DMS153 treated with DMSO at 0.1 percent for 48 hours (cell line): ENCODE results near the gene RINL.

Experiments
- DNase-seq: peaks from one replicate; lab custom pipeline; 2025; ENCODE audit not compliant: unreplicated experiment; lab: John Stamatoyannopoulos, UW

The RINL gene

DNA sequence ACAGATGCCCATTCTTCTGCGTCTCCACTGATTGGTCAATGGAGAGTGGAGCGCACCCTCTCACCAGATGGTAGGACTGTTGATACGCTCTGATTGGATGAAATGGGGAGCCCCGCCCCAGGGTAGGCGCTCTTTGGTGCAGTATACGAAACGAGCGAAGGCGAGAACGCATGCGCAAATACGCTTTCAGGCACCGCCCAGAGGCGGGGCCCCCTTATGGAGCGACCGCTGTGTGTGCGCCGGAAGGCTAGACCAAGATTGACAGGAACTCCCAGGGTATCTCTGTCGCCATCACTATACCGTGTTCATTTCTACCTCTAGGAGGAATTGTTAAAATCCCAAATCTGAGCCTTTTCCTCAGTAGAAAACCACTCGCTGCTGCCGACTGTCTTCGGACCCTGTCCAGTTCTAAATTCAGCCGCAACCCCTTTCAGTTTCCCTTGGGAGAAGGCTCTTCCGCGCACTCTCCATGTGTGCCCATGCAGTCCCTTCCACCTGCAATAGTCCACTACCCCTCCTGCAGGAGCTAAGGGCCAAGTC is 27.6 kb downstream of the RINL start:
- no peak for DNase-seq

DNA sequence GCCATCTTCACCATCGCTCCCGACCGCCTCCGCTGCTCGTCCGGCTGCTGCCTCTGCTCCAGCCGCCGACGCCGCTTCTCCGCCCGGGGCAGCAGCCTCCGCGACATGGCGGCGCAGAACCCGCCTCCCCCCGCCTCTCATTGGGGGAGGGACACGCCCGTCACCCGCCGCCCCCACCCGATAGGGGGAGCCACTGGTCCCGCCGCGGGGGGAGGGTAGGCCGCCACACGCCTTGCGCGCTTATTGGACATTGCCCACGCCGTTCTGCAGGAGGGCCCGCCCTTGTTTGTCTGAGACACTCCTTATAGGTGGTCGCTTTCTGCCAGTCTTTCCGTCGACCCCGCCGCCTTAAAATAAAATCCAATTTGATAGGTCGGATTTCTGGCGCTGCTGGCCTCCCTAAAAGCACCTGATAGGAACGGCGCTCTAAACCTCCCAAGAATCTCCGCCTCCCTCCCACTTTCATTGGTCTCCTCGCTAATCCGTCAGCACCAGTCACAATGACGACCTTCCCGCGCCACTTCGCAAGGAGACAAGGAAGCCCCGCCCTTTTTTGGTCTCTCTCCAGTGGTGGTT is 28.1 kb downstream of the RINL start, which contains the start of gene HNRNPL:
Gene HNRNPL (minus strand): TSS at position 127 of the 576 bp plus-strand sequence. CDS start 20 bp downstream, at position 107.
- peak; percentile 100 for DNase-seq

DNA sequence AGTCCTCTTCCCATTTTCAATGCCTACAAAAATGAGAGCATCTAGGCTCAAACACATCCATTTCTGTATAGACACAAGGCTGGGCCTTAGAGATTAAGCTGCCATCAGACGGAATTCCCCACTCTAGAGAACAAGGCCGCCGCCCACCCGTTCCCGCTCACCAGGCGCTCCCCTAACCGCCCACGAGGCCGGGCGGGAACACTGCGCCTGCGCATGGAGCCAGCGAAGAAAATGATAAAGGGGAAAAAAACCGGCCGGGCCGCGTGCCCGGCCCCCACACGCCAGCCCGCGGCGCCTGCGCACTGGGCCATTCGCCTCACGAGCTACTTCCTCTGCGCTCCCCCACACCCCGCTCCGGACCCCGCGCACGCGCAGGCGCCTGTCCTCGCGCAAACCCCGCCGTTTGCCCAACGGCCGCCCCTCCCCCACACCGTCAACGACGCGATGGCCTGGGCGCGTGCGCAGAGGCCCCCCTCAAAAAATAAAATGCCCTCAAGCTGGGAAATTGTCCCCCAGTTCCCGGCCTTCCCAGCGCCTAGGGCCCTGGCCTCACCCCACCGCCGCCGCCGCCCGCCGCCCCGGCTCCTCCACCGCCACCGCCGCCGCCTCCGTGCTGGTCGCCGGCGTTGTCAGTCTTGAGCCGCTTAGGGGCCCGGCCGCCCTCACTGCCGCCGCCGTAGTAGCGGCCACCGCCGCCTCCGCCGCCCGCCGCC is 28.8 kb downstream of the RINL start:
- DNase-seq: peak; percentile 92

DNA sequence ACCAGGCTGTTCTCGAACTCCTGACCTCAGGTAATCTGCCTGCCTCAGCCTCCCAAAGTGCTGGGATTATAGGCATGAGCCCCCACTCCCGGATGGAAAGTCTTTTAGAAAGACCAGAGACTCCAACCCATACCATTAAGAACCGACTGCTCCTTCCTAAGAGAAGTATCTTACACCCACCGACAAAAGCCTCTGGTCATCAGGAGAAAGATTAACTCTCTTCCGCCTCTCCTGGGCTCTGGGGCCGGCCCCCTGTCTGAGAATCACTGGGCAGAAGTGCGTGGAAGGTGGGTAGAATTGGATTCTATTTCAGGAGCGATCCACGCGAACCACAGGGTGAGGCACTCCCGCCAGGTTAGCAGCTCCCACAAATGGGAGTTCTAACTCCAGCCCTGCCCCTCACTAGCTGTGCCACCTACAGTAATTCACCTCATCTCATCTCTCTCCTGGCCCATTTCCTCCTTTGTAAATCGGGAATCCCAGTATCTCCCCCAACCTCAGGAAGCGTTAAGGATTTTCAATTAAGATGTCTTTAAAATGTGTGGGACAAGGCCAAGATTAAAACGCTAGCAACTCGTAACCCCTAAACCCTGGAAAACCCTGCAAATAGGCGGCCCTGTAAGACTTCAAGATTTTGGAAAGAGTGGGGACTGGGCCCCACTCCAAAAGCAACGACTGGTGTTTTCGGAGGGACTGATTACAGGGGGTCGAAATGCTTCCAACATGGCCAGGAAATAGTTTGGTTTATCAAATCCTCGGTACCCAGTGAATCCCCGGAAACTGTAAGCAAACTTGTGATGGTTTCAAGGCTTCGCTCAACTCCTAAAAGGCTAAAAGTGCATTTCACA is 29.6 kb downstream of the RINL start:
- no peak for DNase-seq

DNA sequence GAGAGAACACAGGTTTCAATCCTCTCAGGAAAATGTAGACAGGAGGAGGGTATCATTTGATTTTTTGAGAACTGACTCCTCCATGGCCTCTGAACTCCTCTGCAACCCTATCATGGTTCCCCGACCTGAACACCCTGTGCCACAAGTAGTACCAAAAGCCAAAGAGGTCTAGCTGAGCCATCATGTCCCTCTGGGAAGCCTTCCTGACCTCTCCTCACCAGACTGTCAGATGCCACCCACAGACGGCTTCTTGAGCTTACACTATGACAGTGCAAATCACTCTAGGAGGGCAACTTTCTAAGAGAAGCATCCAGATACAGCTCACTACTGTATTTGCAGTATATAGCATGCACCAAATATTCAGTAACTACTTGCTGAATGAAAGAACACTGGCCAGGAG is 32.0 kb downstream of the RINL start:
- DNase-seq: no peak

DNA sequence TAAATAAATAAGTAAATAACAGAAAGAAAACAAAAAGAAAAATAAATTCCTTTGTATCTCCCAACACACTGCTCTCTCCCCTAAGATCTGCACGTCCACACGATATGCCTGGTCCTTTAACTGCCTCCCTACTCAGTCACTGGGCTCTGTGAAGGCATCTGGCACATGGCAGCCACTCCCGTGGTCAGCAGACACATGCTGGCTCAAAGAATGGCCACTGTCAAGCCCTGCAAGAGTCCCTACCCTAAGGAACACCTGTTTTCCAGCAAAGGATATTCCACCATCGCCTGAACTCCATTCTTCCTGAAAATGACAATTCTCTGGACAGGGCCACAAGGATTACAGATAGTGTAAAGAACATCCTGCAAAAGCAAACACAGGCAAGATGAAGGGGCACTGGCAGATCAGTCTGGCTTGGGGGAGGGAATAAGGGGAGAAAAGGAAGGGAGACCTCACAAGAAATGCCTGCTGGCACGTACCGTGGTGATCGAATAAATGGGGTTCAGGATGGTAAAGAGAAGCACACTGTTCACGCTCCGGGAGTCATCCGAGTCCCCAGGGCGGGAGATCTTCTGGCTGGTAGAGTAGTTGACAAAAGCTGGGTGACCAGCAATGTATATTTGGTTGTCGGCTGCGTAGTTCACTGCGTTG is 32.6 kb downstream of the RINL start:
- no peak for DNase-seq

DNA sequence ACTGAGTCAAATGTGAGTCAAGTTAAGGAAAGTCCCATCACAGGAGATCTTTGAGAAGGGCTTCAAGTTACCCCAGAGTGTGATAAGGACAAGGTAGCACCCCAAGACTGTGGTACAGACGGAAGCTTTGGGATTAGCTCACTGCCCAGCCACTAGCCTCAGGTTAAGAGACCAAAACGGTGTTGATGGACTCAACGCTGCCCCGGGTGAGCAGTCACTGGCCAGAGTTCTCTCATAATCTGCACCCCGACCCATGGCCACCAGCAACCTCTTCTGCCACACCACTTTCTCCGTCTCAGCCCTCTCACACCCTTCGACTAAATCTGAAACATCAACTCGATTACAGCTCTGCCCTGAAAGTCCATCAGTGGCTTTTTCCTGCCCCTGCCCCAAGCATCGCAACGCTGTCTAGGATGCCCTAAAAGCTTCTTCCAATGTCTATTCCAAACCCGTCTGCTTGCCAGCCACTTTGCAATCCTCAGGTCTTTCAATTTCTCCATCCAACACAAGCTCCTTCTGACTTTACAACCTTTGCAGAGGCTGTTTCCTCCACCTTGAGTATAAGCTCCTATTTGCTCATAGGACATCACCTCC is 33.9 kb downstream of the RINL start:
- DNase-seq: no peak

DNA sequence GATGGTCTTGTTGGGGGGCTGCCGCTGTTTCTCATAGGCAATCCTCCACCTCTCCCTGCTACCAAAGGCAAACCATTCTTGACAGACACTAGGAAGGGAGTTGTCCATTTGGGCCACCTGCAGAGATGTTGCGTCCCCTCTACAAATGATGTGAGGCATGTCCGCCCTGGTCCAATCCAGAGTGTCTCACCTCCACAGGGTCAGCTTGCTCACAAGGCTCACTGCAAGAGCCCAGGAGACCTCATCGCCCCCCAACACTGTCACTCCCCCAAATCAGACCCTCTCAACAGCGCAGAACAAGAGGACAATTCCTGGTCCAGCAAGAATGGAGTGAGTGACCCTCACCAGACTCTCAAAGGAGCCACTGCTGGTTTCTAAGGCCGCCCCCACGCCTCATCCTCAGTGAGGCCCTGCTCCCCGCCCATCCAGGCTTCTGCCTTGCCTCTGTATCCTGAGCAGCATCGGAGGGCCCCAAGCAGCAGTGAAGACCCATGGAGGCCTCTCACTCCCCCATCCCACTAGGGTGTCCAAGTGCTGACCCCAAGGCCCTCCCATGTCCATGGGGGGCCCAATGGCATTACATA is 34.8 kb downstream of the RINL start:
- DNase-seq: no peak

DNA sequence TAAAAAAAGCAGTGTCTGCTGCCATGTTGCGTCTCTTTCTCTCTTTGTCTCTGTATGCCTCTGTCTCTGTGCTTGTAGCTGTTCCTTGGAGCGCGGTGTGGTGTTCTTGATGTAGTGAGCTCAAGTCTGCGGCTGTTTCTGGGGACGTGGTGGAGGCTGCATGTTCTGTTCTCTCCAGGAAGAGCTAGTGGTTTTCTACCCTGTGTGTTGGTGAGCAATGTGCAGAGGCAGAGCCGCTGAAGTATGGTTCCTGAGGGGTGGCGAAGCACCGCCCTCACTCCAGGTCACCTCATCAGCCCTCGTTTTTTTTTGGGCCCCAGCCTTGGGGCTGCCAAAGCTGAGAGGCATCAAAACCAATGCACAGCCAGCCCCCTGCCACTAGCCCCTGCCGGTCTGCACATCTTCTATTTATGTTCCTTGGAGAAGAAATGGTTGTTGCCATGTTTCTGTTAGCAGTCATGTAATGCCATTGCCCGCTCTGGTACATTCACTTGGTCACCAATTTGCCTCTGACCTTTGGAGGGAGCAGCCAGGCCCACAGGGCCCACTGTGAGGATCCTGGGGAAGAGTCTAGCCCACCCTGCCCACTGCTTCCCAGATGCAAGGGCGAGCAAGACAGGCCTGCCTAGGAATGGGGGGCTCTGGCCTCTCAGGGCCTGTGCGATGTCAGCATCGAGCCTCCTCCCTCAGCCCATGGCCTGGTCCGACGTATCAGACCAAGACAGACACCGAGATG is 35.5 kb downstream of the RINL start:
- DNase-seq: no peak

DNA sequence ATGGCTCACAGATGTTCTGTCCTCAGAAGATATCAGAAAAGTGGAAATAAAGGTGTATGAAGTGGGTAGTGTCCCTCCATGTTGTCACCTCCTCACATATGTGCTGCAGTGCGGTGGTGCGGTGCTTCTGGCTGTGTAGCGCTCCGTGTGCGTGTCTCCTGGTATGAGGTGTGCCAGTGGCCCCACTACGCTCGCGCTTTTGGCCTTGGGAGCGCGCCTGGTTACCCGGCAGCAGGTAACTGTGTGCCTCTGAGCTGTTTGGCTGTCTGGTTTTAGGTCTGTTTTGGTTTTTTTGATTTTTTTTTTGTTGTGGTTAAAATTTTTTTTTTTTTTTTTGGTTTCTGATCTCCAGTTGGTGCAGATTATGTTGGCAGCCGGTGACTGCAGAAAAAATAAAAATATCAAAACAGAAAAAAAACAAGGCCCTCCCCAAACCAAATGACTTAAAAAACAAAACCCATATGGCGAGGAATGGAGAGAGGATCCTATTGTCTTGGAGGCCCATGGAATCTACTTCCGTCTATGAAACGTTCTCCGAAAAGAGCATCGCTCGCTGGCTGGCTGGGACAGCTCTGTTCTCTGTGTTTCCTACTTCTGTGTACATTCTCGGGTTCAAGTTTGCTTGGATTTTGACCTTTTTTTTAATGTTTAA is 36.2 kb downstream of the RINL start:
- DNase-seq: no peak

DNA sequence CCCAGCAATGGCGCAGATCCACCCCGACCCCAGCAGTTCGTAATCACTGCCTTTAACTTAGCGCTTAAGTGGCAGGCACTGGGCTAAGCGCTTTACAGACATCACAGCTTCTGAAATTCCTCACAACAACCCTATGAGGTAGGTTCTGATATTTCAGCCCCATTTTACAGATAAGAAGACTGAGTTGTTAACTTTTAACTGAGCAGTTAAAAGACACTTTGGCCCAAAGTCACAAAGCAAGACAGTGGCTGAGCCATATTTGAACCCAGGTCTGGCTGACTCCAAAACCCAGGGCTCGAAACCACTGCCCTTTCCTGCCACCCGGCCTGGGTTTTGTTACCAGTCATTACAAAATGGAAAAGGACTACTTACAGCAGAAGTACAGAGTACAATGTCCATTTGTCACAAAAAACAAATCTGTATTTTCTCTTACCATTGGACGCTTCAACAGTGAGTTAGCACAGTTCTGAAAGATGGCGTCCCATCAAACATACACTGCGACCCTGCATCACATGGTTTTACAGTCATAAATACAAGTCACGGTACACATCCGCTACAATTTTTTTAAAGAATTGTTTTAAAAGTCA is 36.8 kb downstream of the RINL start:
- DNase-seq: no peak

DNA sequence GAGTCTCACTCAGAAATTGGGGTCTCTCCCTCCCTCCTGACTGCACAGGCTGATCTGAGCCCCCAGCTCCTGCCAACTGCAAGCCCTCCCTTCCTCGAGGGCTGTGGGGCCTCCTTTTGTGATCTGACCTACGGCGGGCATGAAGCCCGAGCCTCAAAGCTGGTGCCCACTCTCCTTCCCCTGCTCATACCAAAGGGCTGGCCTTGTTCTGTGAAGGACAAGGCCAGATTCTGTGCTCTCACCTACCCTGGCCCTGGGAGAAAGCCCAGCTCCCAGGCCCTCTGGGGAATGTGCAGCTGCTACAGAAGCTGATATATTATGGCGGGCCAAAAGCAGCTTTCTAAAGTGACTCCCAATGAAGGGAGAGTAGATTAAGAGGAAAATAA is 37.5 kb downstream of the RINL start:
- no peak for DNase-seq

DNA sequence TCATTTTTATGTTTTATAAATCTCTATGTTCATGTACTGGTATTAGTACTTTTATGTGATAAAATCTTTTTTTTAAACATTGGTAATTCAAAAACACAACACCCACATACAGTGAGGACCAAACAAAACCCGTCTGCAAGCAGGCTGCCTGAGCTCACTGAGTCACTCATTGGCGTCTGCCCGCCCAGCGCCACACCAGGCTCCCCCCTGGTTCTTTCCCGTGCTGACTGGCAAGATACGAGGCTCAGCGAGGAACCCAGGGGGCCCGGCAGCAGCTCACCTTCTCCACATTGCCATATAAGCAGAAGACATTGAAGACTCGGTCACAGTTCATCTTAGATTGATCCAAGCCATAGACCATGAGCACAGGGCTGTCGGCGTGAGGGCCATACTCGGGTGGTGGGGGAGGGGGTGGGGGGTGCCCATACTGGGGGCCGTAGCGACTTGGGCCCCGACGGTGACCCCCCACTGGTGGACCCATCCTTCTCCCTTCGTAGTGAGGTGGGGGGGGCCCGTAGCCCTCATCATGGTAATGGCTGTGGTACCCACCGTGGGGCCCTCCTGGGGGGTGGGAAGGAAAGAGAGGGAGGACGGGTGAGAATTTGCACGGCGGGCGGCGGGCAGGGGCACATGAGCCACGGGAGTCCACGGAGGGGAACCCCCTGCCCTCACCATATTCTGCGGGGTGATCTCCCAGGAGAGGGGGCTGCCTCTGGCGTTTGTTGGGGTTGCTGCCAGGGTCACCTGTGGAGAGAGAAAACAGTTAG is 38.1 kb downstream of the RINL start:
- no peak for DNase-seq

DNA sequence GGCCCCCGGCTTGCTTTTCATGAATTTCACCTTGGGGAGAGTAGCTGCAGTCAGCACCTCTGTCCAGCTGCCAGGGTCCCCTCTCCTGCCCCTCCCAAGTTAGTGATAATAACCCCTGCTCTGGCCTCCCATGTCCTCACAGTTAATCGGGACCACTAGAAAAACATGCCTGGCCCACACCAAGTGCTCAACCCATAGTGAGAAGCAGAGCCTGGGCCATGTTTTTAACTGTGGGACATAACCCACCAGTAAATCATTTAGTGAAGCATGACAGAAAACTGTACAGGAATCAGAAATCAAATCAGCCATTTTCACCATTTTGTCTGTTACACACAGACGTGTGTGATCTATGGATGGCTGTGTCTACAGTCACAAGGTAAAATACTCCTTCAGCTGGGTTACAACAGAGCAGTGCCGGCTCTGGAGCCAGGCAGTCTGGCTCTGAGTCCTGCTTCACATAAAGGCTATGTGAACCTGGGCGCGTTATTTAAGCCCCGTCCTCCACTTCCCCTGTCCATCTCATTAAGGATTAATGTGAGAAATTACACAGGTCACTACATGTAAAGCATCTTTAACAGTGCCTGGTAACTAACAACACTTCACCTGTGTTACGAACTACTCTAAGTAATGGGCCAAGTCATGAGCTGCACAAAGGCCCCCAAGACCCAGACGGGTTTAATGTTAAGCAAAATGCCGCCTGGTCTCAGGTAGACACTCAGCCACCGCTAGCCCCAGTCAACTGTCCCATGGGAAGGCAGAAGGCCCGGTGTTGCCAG is 38.9 kb downstream of the RINL start:
- DNase-seq: no peak

DNA sequence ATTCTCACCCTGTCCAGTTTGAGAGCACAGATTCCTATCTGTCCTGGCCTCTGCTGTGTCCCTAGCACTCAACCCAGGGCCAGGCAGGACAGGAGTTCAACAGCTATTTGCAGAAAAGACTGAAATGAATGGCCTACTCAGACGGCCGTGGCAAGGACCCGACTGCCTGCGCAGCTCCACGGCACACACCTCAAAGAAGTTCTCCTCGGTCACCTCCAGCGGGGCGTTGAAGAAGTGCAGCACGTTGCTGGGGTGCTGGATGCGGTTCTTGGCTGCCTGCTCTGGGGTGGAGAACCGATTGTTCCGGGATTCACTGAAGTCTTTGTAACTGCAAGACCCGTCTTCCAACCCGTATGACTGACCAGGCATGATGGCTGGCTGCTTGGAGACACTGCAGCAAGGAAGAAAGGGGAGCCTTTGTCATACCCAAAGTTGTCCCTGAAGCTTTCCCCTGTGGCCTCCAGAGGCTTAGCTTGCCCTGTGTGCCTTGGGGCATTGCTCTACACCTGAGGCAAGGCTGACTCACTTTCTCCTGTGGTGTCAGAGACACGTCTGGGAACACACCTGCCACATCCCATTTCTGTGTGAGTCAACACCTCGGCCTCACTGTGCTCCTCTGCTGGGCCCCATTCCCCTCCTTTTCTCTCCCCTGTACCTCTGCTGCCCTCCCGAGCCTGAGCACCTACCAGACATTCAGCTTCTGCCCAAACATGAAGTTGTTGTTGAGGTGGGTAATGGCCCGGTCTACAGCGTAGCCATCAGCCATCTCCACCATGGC is 39.7 kb downstream of the RINL start:
- no peak for DNase-seq

DNA sequence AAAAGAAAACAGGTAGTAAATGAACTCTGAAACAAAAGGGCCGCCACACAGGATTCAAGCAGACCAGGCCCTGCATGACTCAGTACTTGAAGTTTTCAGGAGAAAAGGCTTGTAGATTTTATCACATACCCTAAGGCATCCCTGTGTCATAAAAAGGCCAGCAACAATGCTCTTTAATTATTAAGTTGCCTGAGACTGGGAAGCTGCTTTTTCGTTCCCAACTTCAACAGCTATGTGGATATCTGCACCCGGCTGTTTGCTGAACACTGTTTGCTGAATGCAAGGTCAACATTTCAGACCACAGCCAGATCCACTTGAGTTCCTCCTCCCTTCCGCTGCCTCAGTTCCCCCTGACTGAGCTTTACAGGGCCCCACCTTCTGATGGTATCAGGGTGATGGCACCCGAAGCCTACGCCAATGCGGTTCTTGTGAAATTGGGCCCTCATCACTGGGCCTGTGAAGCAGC is 40.4 kb downstream of the RINL start:
- DNase-seq: no peak
